A549 treated with AZD2906 at 1 μM for 4 hours (cell line): ENCODE results near the gene NPR1. TPM values are rescaled to one million over a fixed set of nuclear protein-coding genes. Genes with fewer than 3 reads are reported as not detected.

Experiments used
- total RNA-seq: library from RNA; stranded (reverse); fragments of 200-300 nt; extraction: Qiagen RNA extraction; gene quantifications from 5 replicates; pipeline ENCODE4 v1.2.3, GENCODE V29; 2022

NPR1 gene
- 1.6 to 2.8 TPM (median 2.6 TPM) in 5 replicates for total RNA-seq

DNA sequence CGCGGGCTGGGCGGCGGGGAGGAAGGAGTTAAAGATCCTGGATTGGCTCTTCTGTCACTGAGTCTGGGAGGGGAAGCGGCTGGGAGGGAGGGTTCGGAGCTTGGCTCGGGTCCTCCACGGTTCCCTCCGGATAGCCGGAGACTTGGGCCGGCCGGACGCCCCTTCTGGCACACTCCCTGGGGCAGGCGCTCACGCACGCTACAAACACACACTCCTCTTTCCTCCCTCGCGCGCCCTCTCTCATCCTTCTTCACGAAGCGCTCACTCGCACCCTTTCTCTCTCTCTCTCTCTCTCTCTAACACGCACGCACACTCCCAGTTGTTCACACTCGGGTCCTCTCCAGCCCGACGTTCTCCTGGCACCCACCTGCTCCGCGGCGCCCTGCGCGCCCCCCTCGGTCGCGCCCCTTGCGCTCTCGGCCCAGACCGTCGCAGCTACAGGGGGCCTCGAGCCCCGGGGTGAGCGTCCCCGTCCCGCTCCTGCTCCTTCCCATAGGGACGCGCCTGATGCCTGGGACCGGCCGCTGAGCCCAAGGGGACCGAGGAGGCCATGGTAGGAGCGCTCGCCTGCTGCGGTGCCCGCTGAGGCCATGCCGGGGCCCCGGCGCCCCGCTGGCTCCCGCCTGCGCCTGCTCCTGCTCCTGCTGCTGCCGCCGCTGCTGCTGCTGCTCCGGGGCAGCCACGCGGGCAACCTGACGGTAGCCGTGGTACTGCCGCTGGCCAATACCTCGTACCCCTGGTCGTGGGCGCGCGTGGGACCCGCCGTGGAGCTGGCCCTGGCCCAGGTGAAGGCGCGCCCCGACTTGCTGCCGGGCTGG is at the start of gene NPR1:
TSS of gene NPR1 (plus strand) at position 170 of the 818 bp plus-strand sequence. CDS start at position 591, 421 bp downstream.

DNA sequence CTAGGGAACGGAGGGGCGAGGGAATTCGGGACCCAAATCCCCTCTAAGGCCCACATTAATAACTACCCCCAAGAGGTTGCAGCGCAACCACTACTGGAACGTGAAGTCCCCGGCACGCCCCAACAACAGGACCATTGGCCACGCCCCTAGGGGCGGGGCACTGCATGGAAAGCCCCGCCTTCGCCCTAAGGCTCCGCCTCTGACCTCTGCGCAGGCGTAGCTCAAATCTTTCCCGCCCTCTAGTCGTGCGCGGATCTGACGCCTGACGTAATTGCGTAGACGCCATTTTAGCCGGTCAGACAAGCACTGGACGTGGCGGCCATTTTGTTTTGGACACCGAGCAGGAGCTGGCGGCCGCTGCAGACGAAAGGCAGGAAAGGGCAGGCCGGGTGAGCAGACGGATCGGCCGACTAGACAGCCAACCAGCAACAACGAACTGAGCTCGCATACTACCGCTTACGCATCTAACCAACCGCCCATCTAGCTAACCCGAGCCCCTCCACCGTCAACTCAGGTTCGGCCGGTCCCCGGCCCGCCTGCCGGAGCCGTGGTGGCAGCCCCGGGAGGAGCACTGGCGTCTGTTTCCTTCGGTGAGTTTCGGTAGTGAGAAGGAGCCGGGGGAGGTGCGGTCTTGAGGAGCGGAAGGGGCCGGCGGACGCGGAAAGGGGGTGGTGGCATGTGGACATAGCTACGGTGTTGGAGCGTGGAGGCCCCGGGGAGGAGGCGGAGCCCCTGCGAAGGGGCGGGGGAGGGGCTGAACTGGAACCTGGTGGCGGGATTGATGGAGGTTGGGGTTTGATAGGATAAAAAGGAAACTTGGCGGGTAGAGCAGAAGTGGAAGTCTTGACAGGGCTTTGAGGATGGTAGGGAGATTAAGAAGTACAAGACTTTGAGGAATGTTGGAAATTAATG is 44.5 kb upstream of the NPR1 start, which contains the start of gene CHTOP:
TSS of gene CHTOP (plus strand) at position 313 of the 912 bp plus-strand sequence. CDS start 2,523 bp downstream, outside the sequence.

DNA sequence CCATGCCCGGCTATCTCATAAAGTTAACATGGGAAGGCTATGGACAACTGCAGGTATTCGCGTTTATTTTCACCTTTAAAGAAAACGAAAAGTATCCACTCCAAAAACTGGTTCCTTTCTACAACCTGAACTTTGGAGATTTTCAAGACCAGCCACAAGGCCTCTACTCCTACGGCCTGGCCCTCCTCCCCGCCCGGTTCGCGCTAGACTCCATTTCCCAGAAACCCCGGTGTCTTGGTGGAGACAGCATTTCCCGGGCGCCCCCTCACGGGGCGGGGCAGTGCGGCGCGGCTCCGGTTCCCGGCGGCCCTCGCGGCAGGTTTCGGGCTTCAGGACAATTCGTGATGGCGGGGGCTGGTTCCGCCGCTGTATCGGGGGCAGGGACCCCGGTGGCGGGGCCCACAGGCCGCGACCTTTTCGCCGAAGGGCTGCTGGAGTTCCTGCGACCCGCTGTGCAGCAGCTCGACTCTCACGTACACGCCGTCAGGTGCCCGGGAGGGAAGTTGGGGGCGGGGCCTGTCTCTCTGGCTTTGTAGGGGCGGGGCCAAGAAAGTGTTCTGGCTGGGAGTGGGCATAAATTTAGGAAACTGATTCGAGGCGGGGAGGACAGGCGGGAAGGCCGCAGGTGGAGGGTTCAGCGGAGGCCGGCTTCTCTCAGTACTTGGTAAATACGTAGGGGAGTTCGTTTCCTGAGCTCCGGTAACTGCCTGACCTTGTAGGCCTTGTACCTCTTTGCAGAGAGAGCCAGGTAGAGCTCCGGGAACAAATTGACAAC is 19.9 kb upstream of the NPR1 start, which contains the start of gene SNAPIN:
TSS of gene SNAPIN (plus strand) at position 304 of the 775 bp plus-strand sequence. CDS start at position 345, 41 bp downstream.

DNA sequence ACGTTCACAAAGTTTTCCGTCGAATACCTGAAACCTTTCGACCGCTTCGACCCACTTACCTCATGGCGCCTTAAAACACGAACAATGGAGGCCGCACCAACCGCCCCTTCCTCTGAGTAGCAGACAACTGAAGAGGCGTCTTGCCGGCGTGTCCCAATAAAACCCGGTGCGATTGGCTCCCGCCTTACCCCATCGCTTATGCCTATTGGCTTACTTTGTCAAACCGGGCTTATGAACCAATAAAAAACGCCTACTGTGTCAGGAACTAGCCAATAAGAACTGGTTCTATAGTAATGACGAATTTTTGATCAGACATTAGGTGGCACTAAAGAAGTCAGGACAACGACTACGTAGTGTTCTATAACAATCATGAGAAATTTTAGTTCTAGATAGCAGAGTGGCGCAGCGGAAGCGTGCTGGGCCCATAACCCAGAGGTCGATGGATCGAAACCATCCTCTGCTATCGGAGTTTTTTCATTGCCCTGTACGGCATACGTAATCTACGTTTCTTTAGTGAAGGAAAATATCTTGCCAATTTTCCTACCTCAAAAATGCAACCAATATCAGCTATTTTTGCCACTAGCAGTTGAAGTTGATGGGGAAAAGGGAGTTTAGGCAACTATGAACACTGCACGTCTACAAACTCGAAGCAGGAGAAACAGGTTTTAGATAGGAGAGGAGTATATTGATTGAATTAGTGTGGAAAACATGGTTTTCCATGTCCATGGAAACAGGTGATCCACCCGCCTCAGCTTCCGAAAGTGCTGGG is 7.4 kb upstream of the NPR1 start, which contains the start of gene ILF2:
TSS of gene ILF2 (minus strand) at position 135 of the 769 bp plus-strand sequence. CDS start at position 64, 71 bp downstream.

DNA sequence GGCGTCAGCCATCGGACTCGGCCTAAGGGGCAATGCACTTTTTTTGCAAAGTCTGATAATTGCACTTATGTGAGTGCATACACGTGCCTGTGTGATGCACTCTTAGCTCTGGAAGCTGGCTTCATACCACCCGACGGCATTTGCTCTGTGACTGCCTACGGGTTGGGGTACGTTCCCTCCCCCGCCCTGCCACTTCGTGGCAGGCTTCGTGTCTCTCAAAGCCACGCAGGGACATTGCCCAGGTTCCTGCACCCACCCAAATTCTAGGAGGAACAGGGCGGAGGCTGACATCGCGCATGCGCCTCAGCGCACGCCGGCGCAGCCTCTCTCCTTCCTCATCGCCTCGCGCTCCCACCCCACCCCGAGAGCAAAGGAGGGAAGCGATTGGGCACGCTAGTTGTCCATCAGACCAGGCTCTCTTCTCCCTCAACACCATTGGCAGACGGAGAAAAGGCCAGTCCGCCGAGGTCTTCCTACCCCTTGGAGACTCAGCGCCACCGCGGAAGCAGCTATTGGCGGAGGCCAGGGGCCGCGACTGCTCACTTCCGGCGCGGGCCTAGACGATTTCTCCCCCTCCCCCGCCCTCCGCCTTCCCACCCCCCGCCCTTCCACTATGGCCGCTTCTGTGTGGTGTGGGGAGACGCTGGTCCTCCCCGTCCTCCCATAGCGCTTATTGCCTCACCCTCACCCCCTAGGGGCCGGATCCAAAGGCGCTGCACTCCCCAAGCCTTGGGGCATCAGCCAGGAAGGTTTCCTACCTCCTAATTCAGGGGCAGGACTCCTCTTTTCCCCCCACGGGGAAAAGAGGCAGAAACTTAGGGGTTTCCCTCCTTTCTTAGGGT is 49.2 kb downstream of the NPR1 start, which contains the start of gene INTS3:
TSS of gene INTS3 (plus strand) at position 588 of the 842 bp plus-strand sequence. CDS start 585 bp downstream, outside the sequence.

Other genes starting within 250 kb of the NPR1 start
- not detected in 5 replicates for gene S100A7, start 218.0 kb upstream of the NPR1 start, total RNA-seq
- 3,320 to 3,871 TPM (median 3,675 TPM) in 5 replicates for gene S100A6, start 142.7 kb upstream of the NPR1 start, total RNA-seq
- gene S100A5, start 137.8 kb upstream of the NPR1 start, total RNA-seq, result 0.88 to 1.2 TPM (median 1.0 TPM) in 5 replicates
- gene S100A4, start 132.9 kb upstream of the NPR1 start, total RNA-seq, result 1,598 to 1,843 TPM (median 1,619 TPM) in 5 replicates
- gene S100A3, start 129.4 kb upstream of the NPR1 start, total RNA-seq, result 110 to 126 TPM (median 119 TPM) in 5 replicates
- 18.7 to 33.7 TPM (median 27.4 TPM) in 5 replicates for gene S100A2, start 112.8 kb upstream of the NPR1 start, total RNA-seq
- gene S100A16, start 65.6 kb upstream of the NPR1 start, total RNA-seq, result 479 to 567 TPM (median 534 TPM) in 5 replicates
- gene S100A14, start 62.4 kb upstream of the NPR1 start, total RNA-seq, result 0.23 to 0.66 TPM (median 0.46 TPM) in 5 replicates
- 171 to 189 TPM (median 177 TPM) in 5 replicates for gene S100A13, start 51.2 kb upstream of the NPR1 start, total RNA-seq
- gene S100A1, start 50.3 kb upstream of the NPR1 start, total RNA-seq, result 0.22 to 1.2 TPM (median 0.87 TPM) in 5 replicates
- gene CHTOP, start 44.6 kb upstream of the NPR1 start, total RNA-seq, result 69.2 to 85.3 TPM (median 78.7 TPM) in 5 replicates
- 52.2 to 59.6 TPM (median 55.8 TPM) in 5 replicates for gene SNAPIN, start 20.0 kb upstream of the NPR1 start, total RNA-seq
- 253 to 292 TPM (median 262 TPM) in 5 replicates for gene ILF2, start 7.7 kb upstream of the NPR1 start, total RNA-seq
- 17.0 to 22.0 TPM (median 20.2 TPM) in 5 replicates for gene INTS3, start 49.4 kb downstream of the NPR1 start, total RNA-seq
- gene SLC27A3, start 96.7 kb downstream of the NPR1 start, total RNA-seq, result 1.1 to 2.0 TPM (median 1.5 TPM) in 5 replicates
- 7.4 to 10.2 TPM (median 8.7 TPM) in 5 replicates for gene GATAD2B, start 244.3 kb downstream of the NPR1 start, total RNA-seq